Type B pancreatic cell (in vitro differentiated cells): ENCODE data around the gene DOCK10. TPM values are rescaled to one million over a fixed set of nuclear protein-coding genes. Genes with fewer than 3 reads are reported as not detected.

ENCODE experiments used
- DNase-seq: peaks from one replicate; pipeline ENCODE4 v3.0.0; 2021; ENCODE audit warnings: mixed read lengths; ENCODE audit not compliant: unreplicated experiment; ENCODE audit errors: extremely low spot score
- H3K27ac Mint-ChIP-seq: 2 replicates; pipeline ENCODE4 v1.8.0; 2021; ENCODE audit warnings: mild to moderate bottlenecking, mixed read lengths
- H3K27me3 Mint-ChIP-seq: 2 replicates; pipeline ENCODE4 v1.8.0; 2021; ENCODE audit warnings: mixed read lengths
- H3K36me3 Mint-ChIP-seq: 2 replicates; pipeline ENCODE4 v1.8.0; 2021; ENCODE audit warnings: mixed read lengths
- H3K4me1 Mint-ChIP-seq: one replicate; pipeline ENCODE4 v1.8.0; 2021; ENCODE audit warnings: mixed read lengths; ENCODE audit not compliant: unreplicated experiment
- H3K4me3 Mint-ChIP-seq: 2 replicates; pipeline ENCODE4 v1.8.0; 2021; ENCODE audit warnings: mild to moderate bottlenecking, mixed read lengths
- H3K9me3 Mint-ChIP-seq: 2 replicates; pipeline ENCODE4 v1.8.0; 2021; ENCODE audit warnings: mixed read lengths
- CTCF ChIP-seq: fragments of 200-600 bp; sonication (generic); conservative IDR thresholded peaks from 2 replicates; pipeline ENCODE4 v1.5.0; 2021; ENCODE audit warnings: antibody characterized with exemption, mild to moderate bottlenecking
- total RNA-seq: library from RNA; stranded (reverse); gene quantifications from 2 replicates; pipeline ENCODE4 v1.2.1, GENCODE V29; 2021; ENCODE audit warnings: low replicate concordance

The DOCK10 gene
- total RNA-seq, 1 donor from 2014 or later = 3.5 TPM

DNA sequence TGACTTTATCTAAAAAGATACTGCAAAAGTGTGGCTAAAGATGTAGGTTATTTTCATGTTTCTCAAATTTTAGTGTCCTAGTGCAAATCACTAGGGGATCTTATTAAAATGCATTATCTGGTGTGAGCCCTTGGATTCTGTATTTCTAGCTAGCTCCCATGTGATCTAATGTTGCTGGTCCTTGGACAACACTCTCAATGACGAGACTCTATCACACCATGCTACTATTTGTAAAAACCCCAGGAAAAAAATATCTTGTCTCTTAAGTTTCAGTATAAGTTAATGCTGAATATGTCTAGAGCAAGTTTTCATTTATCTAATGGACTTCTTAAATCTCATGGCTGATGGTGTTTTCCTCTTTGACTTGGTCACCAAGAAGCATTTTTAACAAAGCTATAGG is 5.8 kb downstream of the DOCK10 start:
- no peak for DNase-seq
- Mint-ChIP-seq H3K27me3 (peaks cover 70% of the 10 kb centered on the region), H3K4me3 (no peak overlapping the region), H3K36me3 (no peaks in the 10 kb centered on the region), H3K27ac (no peak overlapping the region), H3K9me3 (peaks cover 8% of the 10 kb centered on the region), H3K4me1 (peaks cover 7% of the 10 kb centered on the region)
- no peak for TF ChIP-seq CTCF

- no peaks in the 10 kb centered on the region for H3K36me3 Mint-ChIP-seq
- TF ChIP-seq CTCF = no peak
- H3K27ac Mint-ChIP-seq = no peak overlapping the region
- H3K9me3 Mint-ChIP-seq = peaks cover 8% of the 10 kb centered on the region
- H3K4me1 Mint-ChIP-seq = peaks cover 7% of the 10 kb centered on the region
- H3K27me3 Mint-ChIP-seq = peaks cover 48% of the 10 kb centered on the region
- DNase-seq = no peak
- H3K4me3 Mint-ChIP-seq = no peak overlapping the region
These were observed 8.6 kb downstream of the DOCK10 start for GRCh38 chr2:225033440-225034318.

GRCh38 chr2:225032246-225032645 is 10.0 kb downstream of the DOCK10 start:
- no peak overlapping the region for H3K27ac Mint-ChIP-seq
- H3K36me3 Mint-ChIP-seq = no peaks in the 10 kb centered on the region
- peaks cover 36% of the 10 kb centered on the region for H3K27me3 Mint-ChIP-seq
- peaks cover 8% of the 10 kb centered on the region for H3K9me3 Mint-ChIP-seq
- no peak for DNase-seq
- no peak for TF ChIP-seq CTCF
- peaks cover 7% of the 10 kb centered on the region for H3K4me1 Mint-ChIP-seq
- no peak overlapping the region for H3K4me3 Mint-ChIP-seq

- Mint-ChIP-seq H3K4me1 (peaks cover 7% of the 10 kb centered on the region), H3K36me3 (no peaks in the 10 kb centered on the region), H3K9me3 (peaks cover 8% of the 10 kb centered on the region), H3K27me3 (peaks cover 30% of the 10 kb centered on the region), H3K4me3 (no peak overlapping the region), H3K27ac (no peak overlapping the region)
- no peak for TF ChIP-seq CTCF
- no peak for DNase-seq
These were observed 10.7 kb downstream of the DOCK10 start for GRCh38 chr2:225031599-225031998.

DNA sequence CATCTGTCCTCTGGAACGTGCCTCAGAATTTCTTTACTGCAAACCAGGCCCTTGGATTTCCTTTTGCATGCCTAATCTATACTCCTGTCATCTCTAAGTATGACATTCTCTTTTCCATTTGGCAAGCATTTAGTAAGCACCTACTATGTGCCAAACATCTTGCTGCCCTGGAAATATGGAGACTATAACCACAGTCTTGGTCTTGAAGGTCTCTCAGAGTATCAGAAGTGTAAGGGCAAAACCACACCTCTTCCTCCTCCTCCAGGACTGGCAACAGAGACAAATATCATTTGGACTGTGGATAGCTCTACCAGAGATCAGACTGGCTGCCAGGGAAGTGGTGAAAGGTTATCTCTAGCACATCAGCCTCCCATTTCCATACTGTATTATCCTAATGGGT is 11.4 kb downstream of the DOCK10 start:
- Mint-ChIP-seq H3K9me3 (peaks cover 8% of the 10 kb centered on the region), H3K27me3 (peaks cover 26% of the 10 kb centered on the region), H3K36me3 (no peaks in the 10 kb centered on the region), H3K27ac (no peak overlapping the region), H3K4me3 (no peak overlapping the region), H3K4me1 (peaks cover 7% of the 10 kb centered on the region)
- no peak for DNase-seq
- no peak for TF ChIP-seq CTCF
